Measurements from ENCODE around the gene HOXA13.

Gene HOXA13

GRCh38 chr7:27201580-27202017, 1.7 kb upstream of the HOXA13 start:
- POLR2A ChIA-PET, result no interaction called here
- peaks cover 7% of the 10 kb centered on the region for H3K4me1 ChIP-seq (ENCODE audit: control insufficient read depth, insufficient read depth, low read length)
- H3K27ac ChIP-seq (ENCODE audit: extremely low read depth, low read depth, low read length), result no peak overlapping the region
- H3K9me3 ChIP-seq (ENCODE audit: control insufficient read depth, insufficient read depth, low read depth, low read length), result no peaks in the 10 kb centered on the region
- H3K4me3 ChIP-seq (ENCODE audit: low read depth, low read length), result no peak overlapping the region
- TF ChIP-seq ZSCAN5A (tag by site-specific recombination; IDR thresholded peaks at IDR 0.05) (no peak), ZNF600 (tag by site-specific recombination; IDR thresholded peaks at IDR 0.05) (peak; percentile 39; the same call in 1 of the 2 replicates), ZBTB6 (tag by site-specific recombination; IDR thresholded peaks at IDR 0.05) (no peak), ZNF449 (tag by site-specific recombination; IDR thresholded peaks at IDR 0.05) (peak; percentile 34; the same call in 1 of the 2 replicates)
- H3K36me3 ChIP-seq (ENCODE audit: control insufficient read depth in 2 of 2, insufficient read depth in 1 of 2, low read length in 2 of 2), result no peaks in the 10 kb centered on the region
- CTCF ChIA-PET, result interaction anchor here (0.6 to 1.4 kb wide), 2 partner anchors 22 to 40 kb away, joined by 3 to 6 read pairs; no protein-coding TSS in a partner anchor

- H3K9me3 ChIP-seq (ENCODE audit: control insufficient read depth, insufficient read depth, low read depth, low read length), result no peaks in the 10 kb centered on the region
- ChIA-PET CTCF (interaction anchor here (0.6 to 2.2 kb wide), 5 partner anchors 22 to 802 kb away, joined by 3 to 12 read pairs (median 3); no protein-coding TSS in a partner anchor), POLR2A (interaction anchor here (1.0 to 3.7 kb wide), 7 partner anchors 8 to 540 kb away, joined by 3 to 36 read pairs (median 4); partner anchors contain the start of genes HIBADH and HOXA11)
- TF ChIP-seq ZNF214 (tag by site-specific recombination; IDR thresholded peaks at IDR 0.05; ENCODE audit: borderline replicate concordance) (no peak), PRDM10 (tag by site-specific recombination; IDR thresholded peaks at IDR 0.05) (0 out of 2 replicates have a peak, but pooled peaks have one; percentile 0), ZNF416 (tag by site-specific recombination; IDR thresholded peaks at IDR 0.05) (no peak), ZBTB11 (tag by site-specific recombination; conservative IDR thresholded peaks at IDR 0.05; ENCODE audit: low read depth) (no peak), ZBTB17 (tag by site-specific recombination; IDR thresholded peaks at IDR 0.05) (peak; percentile 79), ZNF433 (tag by site-specific recombination; IDR thresholded peaks at IDR 0.05; ENCODE audit: low read depth) (no peak), ZNF548 (tag by site-specific recombination; IDR thresholded peaks at IDR 0.05) (no peak), ZNF426 (tag by site-specific recombination; IDR thresholded peaks at IDR 0.05) (no peak), PRDM1 (tag by site-specific recombination; IDR thresholded peaks at IDR 0.05) (peak; percentile 26; the same call in 1 of the 2 replicates), ZNF335 (tag by site-specific recombination; conservative IDR thresholded peaks at IDR 0.05) (peak; percentile 78), ZBTB8A (tag by site-specific recombination; IDR thresholded peaks at IDR 0.05) (no peak), ZNF571 (tag by site-specific recombination; IDR thresholded peaks at IDR 0.05) (no peak), ZSCAN5A (tag by site-specific recombination; IDR thresholded peaks at IDR 0.05) (no peak), ZNF202 (tag by site-specific recombination; IDR thresholded peaks at IDR 0.05; ENCODE audit: borderline replicate concordance) (no peak), ZNF239 (tag by site-specific recombination; IDR thresholded peaks at IDR 0.05) (no peak)
- H3K4me3 ChIP-seq (ENCODE audit: low read depth, low read length), result peak overlapping the region; percentile 89
- H3K36me3 ChIP-seq (ENCODE audit: control insufficient read depth in 2 of 2, insufficient read depth in 1 of 2, low read length in 2 of 2), result no peaks in the 10 kb centered on the region
- H3K27ac ChIP-seq (ENCODE audit: extremely low read depth, low read depth, low read length), result peak overlapping the region; percentile 92
- H3K4me1 ChIP-seq (ENCODE audit: control insufficient read depth, insufficient read depth, low read length), result peaks cover 7% of the 10 kb centered on the region
Measured at GRCh38 chr7:27200761-27201579, 1.1 kb upstream of the HOXA13 start.
